Measurements from ENCODE around the gene POU3F4.

Gene POU3F4

DNA sequence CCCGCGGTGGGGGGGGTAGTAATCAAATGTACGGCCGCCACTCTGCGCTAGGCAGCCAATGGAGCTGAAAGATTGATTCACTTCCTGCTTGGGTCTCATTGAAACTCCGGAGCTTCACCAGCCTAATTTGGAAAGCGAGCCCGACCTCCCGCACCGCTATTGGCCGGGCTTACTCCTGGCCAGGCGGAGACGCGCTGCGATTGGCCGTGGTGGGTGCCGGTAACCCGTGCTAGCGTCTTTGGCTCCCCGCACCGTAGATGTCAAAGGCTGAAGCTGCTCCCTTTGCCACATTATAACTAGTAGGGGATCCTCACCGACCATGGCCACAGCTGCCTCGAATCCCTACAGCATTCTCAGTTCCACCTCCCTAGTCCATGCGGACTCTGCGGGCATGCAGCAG, at the start of gene POU3F4:
TSS of gene POU3F4 (plus strand) at position 285 of the 400 bp plus-strand sequence. CDS start at position 320, 35 bp downstream.
- TF ChIP-seq ZNF274 (IDR thresholded peaks at IDR 0.05; ENCODE audit: low read depth, low read length): no peak
- H3K4me3 ChIP-seq (ENCODE audit: low read length): no peak within 1 kb of the TSS

DNA sequence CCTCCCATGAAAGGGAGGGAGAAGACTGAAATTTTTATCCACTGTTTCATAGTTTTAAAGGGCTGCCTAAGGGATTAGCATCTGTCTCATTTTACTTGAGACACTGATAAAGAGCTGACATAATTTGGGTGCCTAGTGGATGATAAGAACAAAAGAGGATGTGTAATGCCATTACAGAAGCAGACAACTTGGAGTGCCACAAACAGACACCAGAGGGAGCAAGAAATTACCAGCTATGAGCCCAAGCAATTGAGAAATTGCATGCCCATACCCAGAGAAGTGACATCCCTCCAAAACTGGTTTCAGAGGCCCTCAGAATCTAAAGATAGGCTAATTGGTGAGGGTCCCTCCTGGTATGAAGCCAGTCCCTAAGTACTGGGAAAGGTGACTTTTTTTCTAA, 38.5 kb upstream of the POU3F4 start:
- no peak for TF ChIP-seq ZNF274 (IDR thresholded peaks at IDR 0.05; ENCODE audit: low read depth, low read length)
- H3K4me3 ChIP-seq (ENCODE audit: low read length): no peak overlapping the region

DNA sequence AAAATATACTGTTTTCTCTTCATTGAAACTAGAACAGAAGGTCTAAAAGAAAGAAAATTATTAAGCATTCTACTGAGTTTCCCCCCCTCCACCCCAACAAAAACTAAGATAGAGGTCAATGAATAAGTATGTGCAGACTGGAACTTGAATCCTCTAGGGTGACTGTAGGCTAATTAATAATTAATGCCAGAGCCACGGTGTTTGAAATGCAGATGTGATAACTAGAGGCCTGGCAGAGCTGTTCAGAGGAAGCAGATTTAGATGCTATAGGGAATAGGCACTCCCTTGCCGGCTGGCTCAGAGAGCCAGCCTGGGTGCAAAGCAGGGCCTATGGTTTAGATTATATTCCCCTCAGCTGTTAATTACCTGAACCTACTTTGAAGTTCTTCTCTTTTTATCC, 12.2 kb upstream of the POU3F4 start:
- no peak for TF ChIP-seq ZNF274 (IDR thresholded peaks at IDR 0.05; ENCODE audit: low read depth, low read length)
- H3K4me3 ChIP-seq (ENCODE audit: low read length): no peak overlapping the region

DNA sequence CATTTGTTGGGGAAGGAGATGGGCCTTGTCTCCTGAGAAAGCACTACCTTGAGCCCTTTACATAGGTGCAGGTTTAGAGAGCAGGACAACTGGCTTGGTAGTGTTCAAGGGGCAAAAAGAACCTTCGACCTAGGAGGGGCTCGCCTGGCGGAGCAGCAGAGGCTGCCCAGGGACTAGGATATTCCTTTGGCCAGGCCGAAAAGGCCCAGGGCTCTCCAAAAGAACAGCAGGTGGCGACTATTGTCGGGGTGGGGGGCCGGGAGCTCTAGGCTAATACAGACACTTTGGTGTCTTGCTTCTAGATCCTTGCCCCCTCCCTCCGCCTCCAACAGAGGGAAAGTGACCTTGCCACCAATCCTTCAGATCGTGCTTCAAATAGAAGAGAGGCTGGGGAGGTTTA, 7.1 kb upstream of the POU3F4 start:
- H3K4me3 ChIP-seq (ENCODE audit: low read length): no peak overlapping the region
- no peak for TF ChIP-seq ZNF274 (IDR thresholded peaks at IDR 0.05; ENCODE audit: low read depth, low read length)

DNA sequence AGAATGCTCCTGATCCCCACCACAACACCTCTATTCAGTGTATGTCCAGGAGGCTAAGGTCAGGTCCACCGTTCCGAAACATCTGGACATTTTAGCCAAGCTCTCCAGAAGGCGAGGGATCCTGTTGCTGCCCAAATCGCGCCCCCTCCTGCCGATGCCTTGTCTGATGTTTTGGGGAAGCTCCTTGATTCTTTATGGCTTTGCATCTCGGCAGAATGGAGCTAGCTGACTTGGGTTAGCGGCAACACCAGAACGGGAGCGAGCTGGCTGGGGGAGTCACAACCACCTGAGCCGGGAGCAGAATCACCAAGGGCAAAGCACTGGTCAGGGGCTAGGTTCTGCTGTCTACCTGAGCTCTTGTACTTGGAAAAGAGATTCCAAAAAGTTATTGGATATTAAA, 6.6 kb upstream of the POU3F4 start:
- H3K4me3 ChIP-seq (ENCODE audit: low read length): no peak overlapping the region
- no peak for TF ChIP-seq ZNF274 (IDR thresholded peaks at IDR 0.05; ENCODE audit: low read depth, low read length)

DNA sequence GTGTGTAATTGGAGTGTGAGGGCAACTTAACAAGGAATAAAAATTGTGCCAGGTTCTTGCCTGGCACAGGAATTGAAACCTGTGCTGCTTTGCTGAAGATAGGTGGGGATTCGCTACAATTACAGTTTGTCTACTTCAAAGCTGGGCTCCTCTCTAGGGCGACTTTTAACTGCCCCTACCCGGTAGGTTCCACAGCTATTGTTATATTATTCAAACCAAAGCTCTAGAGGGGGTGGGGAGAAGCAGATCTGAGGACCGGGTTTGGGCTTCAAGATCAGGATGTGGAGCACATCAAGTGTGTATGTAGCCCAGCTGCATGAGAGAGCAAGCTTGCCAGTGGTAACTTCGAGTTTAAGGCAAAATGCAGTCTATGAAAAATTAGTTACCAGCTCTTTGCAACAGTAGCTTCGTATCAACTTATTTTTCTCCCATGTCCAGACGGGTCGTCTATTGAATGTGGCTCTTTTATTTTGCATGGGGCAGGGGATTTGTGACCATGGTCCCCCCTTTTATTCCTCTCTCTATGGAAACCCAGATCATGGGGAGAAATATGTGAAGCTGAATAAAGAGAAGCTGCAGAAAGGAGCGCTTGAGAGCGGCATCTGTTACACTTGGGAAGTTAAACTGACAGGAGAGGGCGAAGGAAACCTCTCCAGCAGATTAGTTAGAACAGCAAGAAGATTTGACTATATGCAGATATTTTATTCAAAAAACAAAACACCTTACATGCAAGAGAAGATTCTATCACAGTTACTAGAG, 3.2 kb upstream of the POU3F4 start:
- H3K4me3 ChIP-seq (ENCODE audit: low read length): no peak overlapping the region
- no peak for TF ChIP-seq ZNF274 (IDR thresholded peaks at IDR 0.05; ENCODE audit: low read depth, low read length)

DNA sequence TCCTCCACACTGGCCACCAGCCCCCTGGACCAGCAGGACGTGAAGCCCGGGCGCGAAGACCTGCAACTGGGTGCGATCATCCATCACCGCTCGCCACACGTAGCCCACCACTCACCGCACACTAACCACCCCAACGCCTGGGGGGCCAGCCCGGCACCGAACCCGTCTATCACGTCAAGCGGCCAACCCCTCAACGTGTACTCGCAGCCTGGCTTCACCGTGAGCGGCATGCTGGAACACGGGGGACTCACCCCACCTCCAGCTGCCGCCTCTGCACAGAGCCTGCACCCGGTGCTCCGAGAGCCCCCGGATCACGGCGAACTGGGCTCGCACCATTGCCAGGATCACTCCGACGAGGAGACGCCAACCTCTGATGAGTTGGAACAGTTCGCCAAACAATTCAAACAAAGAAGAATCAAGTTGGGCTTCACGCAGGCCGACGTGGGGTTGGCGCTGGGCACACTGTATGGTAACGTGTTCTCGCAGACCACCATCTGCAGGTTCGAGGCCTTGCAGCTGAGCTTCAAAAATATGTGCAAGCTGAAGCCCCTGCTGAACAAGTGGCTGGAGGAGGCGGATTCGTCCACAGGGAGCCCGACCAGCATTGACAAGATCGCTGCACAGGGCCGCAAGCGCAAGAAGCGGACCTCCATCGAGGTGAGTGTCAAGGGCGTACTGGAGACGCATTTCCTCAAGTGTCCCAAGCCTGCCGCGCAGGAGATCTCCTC, 600 bp downstream of the POU3F4 start:
- no peak for TF ChIP-seq ZNF274 (IDR thresholded peaks at IDR 0.05; ENCODE audit: low read depth, low read length)

DNA sequence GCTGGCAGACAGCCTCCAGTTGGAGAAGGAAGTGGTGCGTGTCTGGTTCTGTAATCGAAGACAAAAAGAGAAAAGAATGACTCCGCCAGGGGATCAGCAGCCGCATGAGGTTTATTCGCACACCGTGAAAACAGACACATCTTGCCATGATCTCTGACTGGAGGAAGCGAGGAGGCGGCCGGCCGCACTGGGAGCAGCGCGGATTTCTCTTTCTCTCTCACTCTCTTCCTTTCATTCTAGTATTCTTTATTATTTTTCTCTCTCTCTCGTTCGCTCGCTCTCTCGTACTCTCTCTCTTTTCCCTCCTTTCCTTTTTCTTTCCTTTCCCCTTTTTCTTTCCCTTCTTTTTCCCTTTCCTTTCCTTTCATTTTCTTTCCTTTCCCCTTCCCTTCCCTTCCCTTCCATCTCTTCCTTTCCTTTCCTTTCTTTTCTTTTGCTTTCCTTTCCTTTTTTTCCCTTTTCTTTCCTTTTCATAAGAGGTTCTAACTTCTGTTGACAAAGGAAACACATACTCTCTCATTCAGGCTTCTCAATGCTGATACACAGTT, 1.2 kb downstream of the POU3F4 start:
- H3K4me3 ChIP-seq (ENCODE audit: low read length): no peak overlapping the region
- TF ChIP-seq ZNF274 (IDR thresholded peaks at IDR 0.05; ENCODE audit: low read depth, low read length): no peak

More for the DNA sequence above, 600 bp downstream of the POU3F4 start:
- H3K4me3 ChIP-seq (ENCODE audit: low read length): no peak overlapping the region

DNA sequence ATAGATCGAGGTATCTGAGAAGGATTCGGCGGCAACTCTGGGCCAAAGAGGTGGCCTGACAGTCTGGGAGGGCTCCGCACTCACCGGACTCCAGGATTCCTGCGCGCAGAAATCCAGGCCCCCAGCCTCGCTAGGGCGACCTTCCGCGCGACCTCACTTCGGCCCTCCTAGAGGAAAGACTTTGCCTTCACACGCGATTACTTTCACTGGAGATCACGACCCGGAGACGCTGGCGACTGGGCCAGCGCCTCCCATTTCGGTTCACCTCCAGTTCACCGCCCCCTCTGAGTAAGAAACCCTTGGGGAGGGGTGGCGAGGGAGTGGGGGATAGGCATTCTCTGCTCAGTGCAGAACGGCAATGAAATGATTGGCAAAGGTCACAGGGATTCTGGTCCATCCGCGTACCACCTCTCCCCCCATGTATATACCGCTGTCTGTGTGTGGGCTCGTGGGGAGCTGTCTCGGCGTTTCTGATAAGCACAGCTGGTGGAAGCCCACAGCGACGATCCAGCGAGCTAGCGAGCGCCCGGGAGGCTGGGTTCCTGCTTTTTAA, 2.5 kb downstream of the POU3F4 start:
- no peak overlapping the region for H3K4me3 ChIP-seq (ENCODE audit: low read length)
- no peak for TF ChIP-seq ZNF274 (IDR thresholded peaks at IDR 0.05; ENCODE audit: low read depth, low read length)

DNA sequence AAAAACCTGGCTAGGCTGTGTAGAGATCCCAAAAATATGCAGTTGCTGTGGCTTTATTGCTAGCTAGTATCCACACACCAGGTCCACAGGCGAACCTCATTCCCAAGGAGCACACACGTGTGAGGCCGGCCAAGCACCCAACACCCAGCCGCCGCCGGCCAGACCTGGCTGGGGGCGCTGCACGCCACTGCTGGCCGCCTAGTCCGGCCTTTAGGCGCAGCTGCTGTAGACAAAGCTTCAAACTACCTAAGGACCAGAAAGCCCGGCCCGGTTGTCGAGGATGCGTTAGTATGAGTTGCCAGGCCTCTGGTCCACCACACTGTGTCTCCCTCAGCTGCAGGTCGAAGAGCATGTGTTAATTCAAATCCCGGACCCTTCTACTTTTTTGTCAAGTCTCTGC, 3.1 kb downstream of the POU3F4 start:
- no peak for TF ChIP-seq ZNF274 (IDR thresholded peaks at IDR 0.05; ENCODE audit: low read depth, low read length)
- no peak overlapping the region for H3K4me3 ChIP-seq (ENCODE audit: low read length)

DNA sequence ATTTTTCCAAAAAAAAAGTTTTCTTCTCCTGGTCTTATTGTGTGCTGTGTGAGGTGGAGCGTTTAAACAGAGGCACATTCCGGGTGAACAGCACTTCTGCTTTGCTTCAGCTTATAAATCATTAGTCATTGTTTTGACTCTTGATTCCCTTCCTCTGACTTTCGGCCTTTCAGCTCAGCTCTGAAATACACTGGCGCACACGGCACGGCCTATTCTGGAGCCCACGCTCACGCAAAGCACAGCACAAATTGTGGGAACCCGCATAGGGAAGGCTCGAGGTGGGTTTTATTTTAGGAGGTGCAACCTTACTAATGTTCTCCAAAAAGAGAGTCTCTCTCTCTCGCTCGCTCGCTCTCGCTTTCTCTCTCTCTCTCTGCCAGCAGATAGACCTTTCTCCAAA, 4.0 kb downstream of the POU3F4 start:
- no peak overlapping the region for H3K4me3 ChIP-seq (ENCODE audit: low read length)
- TF ChIP-seq ZNF274 (IDR thresholded peaks at IDR 0.05; ENCODE audit: low read depth, low read length): no peak

DNA sequence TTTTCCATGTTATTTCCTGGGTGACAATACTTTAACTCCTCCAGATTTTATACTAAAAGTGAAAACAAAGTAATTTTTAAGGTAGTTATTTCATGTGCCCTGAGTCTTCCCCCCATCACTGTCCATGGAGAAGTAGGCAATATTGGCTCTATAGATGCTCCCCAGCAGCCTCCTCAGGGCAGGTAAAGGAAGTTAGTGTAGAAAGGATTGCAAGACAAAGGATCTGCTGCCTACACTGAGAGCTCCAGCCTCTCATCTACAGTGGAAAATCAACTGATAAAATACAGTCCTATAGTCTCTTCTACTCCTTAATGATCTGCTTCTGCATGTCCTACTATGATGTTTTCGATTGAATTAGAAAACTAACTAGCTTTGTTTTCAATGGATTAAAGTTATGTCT, 8.5 kb downstream of the POU3F4 start:
- no peak for TF ChIP-seq ZNF274 (IDR thresholded peaks at IDR 0.05; ENCODE audit: low read depth, low read length)
- H3K4me3 ChIP-seq (ENCODE audit: low read length): no peak overlapping the region

DNA sequence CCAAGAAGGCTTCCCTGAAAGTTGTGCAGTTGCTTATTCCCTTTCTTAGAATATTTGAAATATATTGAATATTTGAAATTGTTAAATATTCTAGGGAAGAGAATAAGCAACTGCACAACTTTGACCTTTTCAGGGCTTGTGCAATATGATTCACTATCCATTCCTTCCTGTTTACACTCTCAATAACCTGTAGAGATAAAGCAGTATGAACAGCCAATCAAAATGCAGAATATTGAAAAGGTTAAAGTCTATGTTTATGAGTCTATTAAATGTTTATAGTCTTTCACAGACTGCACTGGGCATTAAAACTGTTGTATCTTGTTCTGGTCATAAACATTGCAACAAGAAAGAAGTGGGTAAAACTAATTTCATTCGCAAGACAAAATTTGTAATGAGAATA, 13.8 kb downstream of the POU3F4 start:
- H3K4me3 ChIP-seq (ENCODE audit: low read length): no peak overlapping the region
- TF ChIP-seq ZNF274 (IDR thresholded peaks at IDR 0.05; ENCODE audit: low read depth, low read length): no peak

DNA sequence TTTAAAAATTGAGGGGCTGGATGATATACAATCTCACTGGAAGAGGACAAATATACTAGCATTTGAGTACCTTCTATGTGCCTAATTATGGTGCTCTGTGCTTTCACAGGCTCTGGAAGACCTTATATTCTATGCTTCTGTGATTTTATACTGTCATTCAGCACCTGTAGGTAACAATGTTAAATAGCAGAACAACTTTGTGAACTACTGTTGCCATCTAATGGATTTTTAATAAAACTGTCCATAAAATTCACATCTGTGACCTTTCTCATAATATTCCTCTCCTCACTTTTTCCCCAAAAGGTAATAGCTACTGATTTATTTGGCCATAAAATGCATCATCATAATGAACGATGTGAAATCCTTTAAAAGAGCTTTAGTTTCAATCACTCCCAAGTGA, 21.9 kb downstream of the POU3F4 start:
- no peak for TF ChIP-seq ZNF274 (IDR thresholded peaks at IDR 0.05; ENCODE audit: low read depth, low read length)
- no peak overlapping the region for H3K4me3 ChIP-seq (ENCODE audit: low read length)

Measured in GM08714 (cell line).